Nephron progenitor cell (in vitro differentiated cells): Measurements from ENCODE around the gene RAMACL.

Experiments
- DNase-seq: peaks from one replicate; pipeline ENCODE4 v3.0.0; 2021
- H3K27ac Mint-ChIP-seq: 2 replicates; pipeline ENCODE4 v1.8.0; 2021; ENCODE audit warnings: mild to moderate bottlenecking, moderate library complexity, mixed read lengths
- H3K27me3 Mint-ChIP-seq: 2 replicates; pipeline ENCODE4 v1.8.0; 2021; ENCODE audit warnings: mild to moderate bottlenecking, low read depth, mixed read lengths; ENCODE audit not compliant: poor library complexity
- H3K36me3 Mint-ChIP-seq: 2 replicates; pipeline ENCODE4 v1.8.0; 2021; ENCODE audit warnings: low read depth, mixed read lengths
- H3K4me1 Mint-ChIP-seq: 2 replicates; pipeline ENCODE4 v1.8.0; 2021; ENCODE audit warnings: mixed read lengths
- H3K4me3 Mint-ChIP-seq: 2 replicates; pipeline ENCODE4 v1.8.0; 2021; ENCODE audit warnings: mild to moderate bottlenecking, moderate library complexity, mixed read lengths
- H3K9me3 Mint-ChIP-seq: 2 replicates; pipeline ENCODE4 v1.8.0; 2021; ENCODE audit warnings: mild to moderate bottlenecking, moderate library complexity, mixed read lengths
- TF ChIP-seq, protein P1 (sequence below): fragments of 200-600 bp; sonication (generic); IDR thresholded peaks from 2 replicates; pipeline ENCODE4 v1.5.0; 2021; ENCODE audit warnings: antibody characterized with exemption

RAMACL gene

GRCh38 chr6:166614589-166614988 lies 28.1 kb upstream of the RAMACL start:
- H3K4me1 Mint-ChIP-seq, result peaks cover 91% of the 10 kb centered on the region
- no peaks in the 10 kb centered on the region for H3K9me3 Mint-ChIP-seq
- peaks cover 14% of the 10 kb centered on the region for H3K27me3 Mint-ChIP-seq
- TF ChIP-seq, protein P1, sequence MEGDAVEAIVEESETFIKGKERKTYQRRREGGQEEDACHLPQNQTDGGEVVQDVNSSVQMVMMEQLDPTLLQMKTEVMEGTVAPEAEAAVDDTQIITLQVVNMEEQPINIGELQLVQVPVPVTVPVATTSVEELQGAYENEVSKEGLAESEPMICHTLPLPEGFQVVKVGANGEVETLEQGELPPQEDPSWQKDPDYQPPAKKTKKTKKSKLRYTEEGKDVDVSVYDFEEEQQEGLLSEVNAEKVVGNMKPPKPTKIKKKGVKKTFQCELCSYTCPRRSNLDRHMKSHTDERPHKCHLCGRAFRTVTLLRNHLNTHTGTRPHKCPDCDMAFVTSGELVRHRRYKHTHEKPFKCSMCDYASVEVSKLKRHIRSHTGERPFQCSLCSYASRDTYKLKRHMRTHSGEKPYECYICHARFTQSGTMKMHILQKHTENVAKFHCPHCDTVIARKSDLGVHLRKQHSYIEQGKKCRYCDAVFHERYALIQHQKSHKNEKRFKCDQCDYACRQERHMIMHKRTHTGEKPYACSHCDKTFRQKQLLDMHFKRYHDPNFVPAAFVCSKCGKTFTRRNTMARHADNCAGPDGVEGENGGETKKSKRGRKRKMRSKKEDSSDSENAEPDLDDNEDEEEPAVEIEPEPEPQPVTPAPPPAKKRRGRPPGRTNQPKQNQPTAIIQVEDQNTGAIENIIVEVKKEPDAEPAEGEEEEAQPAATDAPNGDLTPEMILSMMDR, result no peak
- peaks cover 19% of the 10 kb centered on the region for H3K36me3 Mint-ChIP-seq
- peak overlapping the region; percentile 56 for H3K4me3 Mint-ChIP-seq
- H3K27ac Mint-ChIP-seq, result peak overlapping the region; percentile 83
- DNase-seq, result no peak

GRCh38 chr6:166614171-166614583 lies 27.7 kb upstream of the RAMACL start:
- Mint-ChIP-seq H3K9me3 (no peaks in the 10 kb centered on the region), H3K27ac (peak overlapping the region; percentile 88), H3K4me1 (peaks cover 87% of the 10 kb centered on the region), H3K4me3 (peak overlapping the region; percentile 56), H3K36me3 (peaks cover 17% of the 10 kb centered on the region), H3K27me3 (peaks cover 14% of the 10 kb centered on the region)
- TF ChIP-seq, protein P1, result no peak
- DNase-seq, result no peak

DNA sequence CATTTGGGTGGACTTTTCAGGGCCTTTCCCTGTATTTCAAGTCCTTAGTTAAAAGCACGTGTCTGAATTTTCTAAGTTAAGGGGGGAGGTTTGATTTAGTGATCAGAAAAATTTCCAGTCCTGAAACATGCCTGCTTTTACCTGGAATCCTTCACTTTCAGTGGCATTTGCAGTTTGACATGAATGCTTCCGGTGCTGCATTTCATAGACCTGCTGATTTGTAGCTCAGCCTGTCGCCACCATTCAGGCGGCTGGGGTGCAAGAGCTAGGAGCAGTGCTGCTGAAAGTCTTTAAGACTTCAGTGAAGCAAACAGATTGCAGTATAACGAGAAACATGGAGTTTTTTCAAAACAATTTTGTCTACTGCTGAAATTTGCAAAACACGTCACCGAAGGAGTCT lies 26.5 kb upstream of the RAMACL start:
- Mint-ChIP-seq H3K36me3 (peaks cover 6% of the 10 kb centered on the region), H3K27ac (peak overlapping the region; percentile 92), H3K4me1 (peaks cover 76% of the 10 kb centered on the region), H3K9me3 (no peaks in the 10 kb centered on the region), H3K4me3 (peak overlapping the region; percentile 51), H3K27me3 (peaks cover 9% of the 10 kb centered on the region)
- TF ChIP-seq, protein P1, result no peak
- DNase-seq, result no peak

DNA sequence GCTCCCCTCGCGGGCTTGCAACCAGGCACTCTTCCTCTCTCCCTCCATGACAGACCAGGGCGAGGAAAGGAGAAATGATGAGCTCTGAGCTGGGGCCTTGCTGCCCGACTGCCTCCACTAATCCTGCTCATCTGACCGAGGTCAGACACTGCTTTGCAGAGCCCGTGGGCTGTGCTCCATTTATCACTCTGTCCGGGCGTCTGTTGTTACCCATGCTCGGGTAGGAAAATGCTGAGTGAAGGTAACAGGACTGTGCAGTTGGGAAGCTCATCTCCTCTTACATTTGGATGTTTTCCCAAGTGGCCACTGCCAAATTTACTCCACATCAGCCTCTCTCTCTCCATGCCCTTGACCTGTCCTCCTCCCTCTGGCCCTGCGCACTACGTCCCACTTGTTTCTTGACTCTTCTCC lies 26.0 kb upstream of the RAMACL start:
- Mint-ChIP-seq H3K4me3 (peak overlapping the region; percentile 51), H3K9me3 (no peaks in the 10 kb centered on the region), H3K27me3 (peaks cover 9% of the 10 kb centered on the region), H3K36me3 (peaks cover under 1% of the 10 kb centered on the region), H3K27ac (peak overlapping the region; percentile 92), H3K4me1 (peaks cover 71% of the 10 kb centered on the region)
- DNase-seq, result peak; percentile 36
- TF ChIP-seq, protein P1, result no peak

GRCh38 chr6:166611631-166612030 lies 25.2 kb upstream of the RAMACL start:
- H3K4me1 Mint-ChIP-seq, result peaks cover 62% of the 10 kb centered on the region
- H3K4me3 Mint-ChIP-seq, result no peak overlapping the region
- no peaks in the 10 kb centered on the region for H3K36me3 Mint-ChIP-seq
- no peaks in the 10 kb centered on the region for H3K9me3 Mint-ChIP-seq
- DNase-seq, result no peak
- H3K27ac Mint-ChIP-seq, result no peak overlapping the region
- H3K27me3 Mint-ChIP-seq, result peaks cover 9% of the 10 kb centered on the region
- TF ChIP-seq, protein P1, result no peak

- H3K36me3 Mint-ChIP-seq, result no peaks in the 10 kb centered on the region
- no peak for DNase-seq
These were observed 23.6 kb upstream of the RAMACL start for GRCh38 chr6:166610069-166610468.

More at GRCh38 chr6:166610069-166610468, 23.6 kb upstream of the RAMACL start:
- TF ChIP-seq, protein P1, result no peak
- Mint-ChIP-seq H3K27ac (no peak overlapping the region), H3K4me3 (no peak overlapping the region), H3K4me1 (peaks cover 47% of the 10 kb centered on the region), H3K27me3 (peaks cover 7% of the 10 kb centered on the region), H3K9me3 (no peaks in the 10 kb centered on the region)
